GM12878 (cell line): Measurements from ENCODE around the gene PRRT1B. TPM values are rescaled to one million over a fixed set of nuclear protein-coding genes. Genes with fewer than 3 reads are reported as not detected.

ENCODE experiments used
- ATAC-seq: fragments of 200-7000 bp; cut with Tn5 transposase; 3 replicates; pipeline ENCODE4 v1.9.1; 2020; ENCODE audit warnings: mild to moderate bottlenecking, moderate library complexity
- BruUV-seq: library from RNA; stranded (reverse); fragments of 400-500 nt; replicated peaks from 2 replicates; lab custom pipeline; 2021; lab: Mats Ljungman, UMichigan
- CTCF ChIA-PET: fragments of 300-600 bp; sonication (Branson Sonifier 250); formaldehyde crosslinking; extraction: SDS; loops from one replicate; lab custom pipeline; 2021; ENCODE audit warnings: inconsistent platforms; lab: Yijun Ruan, JAX
- POLR2A ChIA-PET: fragments of 350-600 bp; formaldehyde crosslinking; extraction: SDS; loops from one replicate; lab custom pipeline; 2021; ENCODE audit warnings: inconsistent platforms; lab: Charles Lee
- RAD21 ChIA-PET: fragments of 300-600 bp; sonication (Branson Sonifier 250); formaldehyde crosslinking; loops from one replicate; lab custom pipeline; 2023; ENCODE audit warnings: antibody characterized with exemption; ENCODE audit not compliant: unreplicated experiment; lab: Charles Lee
- SMC1A ChIA-PET: fragments of 300-600 bp; sonication (Branson Sonifier 250); formaldehyde crosslinking; loops from one replicate; lab custom pipeline; 2023; ENCODE audit not compliant: unreplicated experiment, uncharacterized antibody; lab: Charles Lee
- DNase-seq: peaks from one replicate; pipeline ENCODE4 v3.0.0-alpha.2; 2011; ENCODE audit warnings: low read depth, low spot score
- FAIRE-seq: peaks from 3 replicates; lab custom pipeline; 2011; peaks lifted over from hg19 to GRCh38; lab: Jason Lieb, UNC
- H2AFZ ChIP-seq: 2 replicates; pipeline ENCODE4 v1.6.0; 2011; ENCODE audit warnings: low read depth, low read length, control low read depth; ENCODE audit not compliant: control insufficient read depth
- H3K27ac ChIP-seq: 2 replicates; pipeline ENCODE4 v1.5.1; 2011; ENCODE audit warnings: control low read depth; ENCODE audit not compliant: control insufficient read depth, insufficient read depth
- H3K27me3 ChIP-seq, 2 experiments: replicated peaks in 1 of 2; 2 replicates each; pipeline versions ENCODE4 v1.6.0 to v1.6.1; 2011; ENCODE audit warnings: low read length in 1 of 2; ENCODE audit not compliant: control insufficient read depth in 2 of 2, insufficient read depth in 2 of 2
- H3K36me3 ChIP-seq, 2 experiments: 2 replicates each; pipeline ENCODE4 v1.5.1; 2011; ENCODE audit warnings: low read length in 1 of 2; ENCODE audit not compliant: control insufficient read depth in 2 of 2, insufficient read depth in 2 of 2
- H3K4me1 ChIP-seq: 2 replicates; pipeline ENCODE4 v1.6.1; 2011; ENCODE audit warnings: mild to moderate bottlenecking, low read length, moderate library complexity, mixed read lengths; ENCODE audit not compliant: control insufficient read depth, insufficient read depth
- H3K4me2 ChIP-seq: 2 replicates; pipeline ENCODE4 v1.6.0; 2011; ENCODE audit warnings: control low read depth; ENCODE audit not compliant: control insufficient read depth, insufficient read depth
- H3K4me3 ChIP-seq: fragments of 200-600 bp; sonication (generic); 2 replicates; pipeline ENCODE4 v1.5.1; 2016
- H3K79me2 ChIP-seq: 2 replicates; pipeline ENCODE4 v1.6.0; 2011; ENCODE audit warnings: low read length; ENCODE audit not compliant: control insufficient read depth, insufficient read depth
- H3K9ac ChIP-seq: 2 replicates; pipeline ENCODE4 v1.8.0; 2011; ENCODE audit warnings: low read length, control low read depth, mixed read lengths; ENCODE audit not compliant: control insufficient read depth, insufficient read depth
- H3K9me3 ChIP-seq: replicated peaks from 3 replicates; pipeline ENCODE4 v1.5.1; 2011; ENCODE audit warnings: mild to moderate bottlenecking, low read length; ENCODE audit not compliant: control insufficient read depth, insufficient read depth
- H4K20me1 ChIP-seq: 2 replicates; pipeline ENCODE4 v1.6.0; 2011; ENCODE audit not compliant: control insufficient read depth, insufficient read depth
- BCL11A ChIP-seq: IDR thresholded peaks from 2 replicates; pipeline ENCODE4 v1.6.1; 2011; ENCODE audit warnings: low read depth, low read length
- CHD1 ChIP-seq: IDR thresholded peaks from 2 replicates; pipeline ENCODE4 v1.6.1; 2012; ENCODE audit warnings: low read depth, low read length, improper control_type of control experiment
- HDAC2 ChIP-seq: fragments of 200-600 bp; sonication (generic); IDR thresholded peaks from 2 replicates; pipeline ENCODE4 v1.6.1; 2017
- MEF2B ChIP-seq: fragments of 450-650 bp; IDR thresholded peaks from 2 replicates; pipeline ENCODE4 v1.6.1; 2018; ENCODE audit warnings: mild to moderate bottlenecking, moderate library complexity; ENCODE audit not compliant: partially characterized antibody, poor library complexity, severe bottlenecking
- NRF1 ChIP-seq: conservative IDR thresholded peaks from 2 replicates; pipeline ENCODE4 v1.6.1; 2011; ENCODE audit warnings: mild to moderate bottlenecking, low read depth, low read length, improper control_type of control experiment
- YY1 ChIP-seq: IDR thresholded peaks from 2 replicates; pipeline ENCODE4 v1.6.1; 2011; ENCODE audit warnings: low read depth, mild to moderate bottlenecking, low read length
- ZBED1 ChIP-seq: IDR thresholded peaks from 2 replicates; pipeline ENCODE4 v1.6.1; 2016; ENCODE audit warnings: borderline replicate concordance
- WGBS: methylation state at CpG from one replicate; pipeline ENCODE4 v1.1.6; 2016; ENCODE audit warnings: low lambda C conversion rate; ENCODE audit not compliant: insufficient replicate concordance, insufficient coverage; ENCODE audit errors: missing lambda C conversion rate; 5-methylcytosine and 5-hydroxymethylcytosine counted together
- in situ Hi-C: fragments of 300-500 bp; cut with MboI; formaldehyde crosslinking; loops from 9 replicates; pipeline ENCODE4 v1.14.3; 2018; ENCODE audit warnings: mixed read lengths
- intact Hi-C: fragments of 100-400 bp; cut with micrococcal nuclease; formaldehyde crosslinking; loops from one replicate; pipeline ENCODE4 v1.14.2; 2022; ENCODE audit not compliant: unreplicated experiment
- polyA plus RNA-seq, 11 experiments: library from polyadenylated mRNA; depleted of rRNA in 4 of 11; unstranded in 6 of 11; stranded (reverse) in 5 of 11; fragments of >200 nt; fragmentation: Nextera tagmentation in 4 of 11; fragmentation: Illumina TruSeq in 1 of 11; extraction: Ambion mirVana in 4 of 11; extraction: Trizol in 1 of 11; gene quantifications; 1 replicate in 1 of 11; 2 replicates in 10 of 11; pipeline versions ENCODE4 v1.2.1 to v1.2.3, GENCODE V29; 2011 to 2016; ENCODE audit warnings: inconsistent platforms in 2 of 11, missing spikeins in 2 of 11, low read depth in 1 of 11
- total RNA-seq, 4 experiments: library from RNA; depleted of rRNA in 3 of 4; stranded (reverse); fragments of >200 nt in 3 of 4; fragmentation: Illumina TruSeq in 1 of 4; extraction: Trizol in 1 of 4; gene quantifications; 2 replicates each; pipeline versions ENCODE4 v1.2.1 to v1.2.3, GENCODE V29; 2013 to 2021
- TF ChIP-seq, protein P1 (sequence below): fragments of 450-650 bp; IDR thresholded peaks from 2 replicates; pipeline ENCODE4 v1.6.1; 2016; ENCODE audit warnings: mild to moderate bottlenecking, moderate library complexity, borderline replicate concordance
- TF ChIP-seq, protein P2 (sequence below): fragments of 450-650 bp; formaldehyde crosslinking; IDR thresholded peaks from 2 replicates; pipeline ENCODE4 v1.4.0; 2022; ENCODE audit warnings: mild to moderate bottlenecking, moderate library complexity
- TF ChIP-seq, protein P3 (sequence below): fragments of 450-650 bp; IDR thresholded peaks from 2 replicates; pipeline ENCODE4 v1.6.1; 2014; ENCODE audit warnings: mild to moderate bottlenecking
- TF ChIP-seq, protein P4 (sequence below): fragments of 450-650 bp; formaldehyde crosslinking; IDR thresholded peaks from 2 replicates; pipeline ENCODE4 v1.5.0; 2022; ENCODE audit warnings: mild to moderate bottlenecking, missing genetic modification characterization

PRRT1B gene
- total and polyA plus RNA-seq, 10 of the 15 experiments (the other 5 are each of a cell fraction or from before 2014, with no cell fraction given) = not detected

DNA sequence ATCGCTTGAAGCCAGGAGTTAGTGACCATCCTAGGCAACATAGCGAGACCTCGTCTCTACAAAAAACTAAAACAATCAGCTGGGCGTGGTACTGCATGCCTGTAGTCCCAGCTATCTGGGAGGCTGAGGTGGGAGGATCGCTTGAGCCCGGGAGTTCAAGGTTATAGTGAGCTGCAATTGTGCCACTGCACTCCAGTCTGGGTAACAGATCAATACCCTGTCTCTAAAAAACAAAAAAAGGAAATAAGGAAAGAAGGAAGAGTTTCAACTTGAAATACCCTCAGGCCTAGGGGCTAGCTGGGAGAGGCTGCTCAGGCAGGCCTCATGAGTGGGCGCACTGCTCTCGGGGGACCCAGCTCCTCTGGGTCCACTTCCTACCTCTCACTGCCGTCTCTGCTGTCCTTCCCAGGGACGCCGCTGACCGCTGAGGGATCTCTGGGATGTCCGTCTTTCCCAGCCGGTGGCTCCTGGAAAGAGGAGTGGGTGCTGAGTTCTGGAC is 56.4 kb downstream of the PRRT1B start:
- in situ Hi-C loops = no loop called here
- ATAC-seq = no peak
- ChIA-PET POLR2A (interaction anchor here (1.0 kb wide), 1 partner anchor 130 kb away, joined by 4 read pairs; no protein-coding TSS in a partner anchor), SMC1A (interaction anchor here (1.0 to 1.7 kb wide), 3 partner anchors 10 to 145 kb away, joined by 3 to 5 read pairs (median 3); no protein-coding TSS in a partner anchor), CTCF (interaction anchor here (1.0 kb wide), 1 partner anchor 10 kb away, joined by 3 read pairs; no protein-coding TSS in a partner anchor), RAD21 (no interaction called here)
- Histone ChIP-seq H3K4me2 (no peak overlapping the region), H3K36me3 (peaks cover 34 to 48% of the 10 kb centered on the region in 2 experiments), H3K4me1 (no peaks in the 10 kb centered on the region), H3K79me2 (no peaks in the 10 kb centered on the region), H4K20me1 (no peaks in the 10 kb centered on the region), H3K27me3 (no peaks in the 10 kb centered on the region), H3K27ac (no peak overlapping the region), H3K9me3 (no peaks in the 10 kb centered on the region), H2AFZ (no peak overlapping the region), H3K9ac (no peak overlapping the region), H3K4me3 (no peak overlapping the region)
- no peak for FAIRE-seq
- DNase-seq = no peak
- no TSS peak for BruUV-seq
- 97% methylated on average over 14 of the region's 14 CpGs for WGBS
- intact Hi-C loops = no loop called here
- TF ChIP-seq YY1 (no peak), HDAC2 (no peak), MEF2B (no peak), NRF1 (no peak), CHD1 (no peak), ZBED1 (no peak), BCL11A (no peak)
- TF ChIP-seq, protein P1, sequence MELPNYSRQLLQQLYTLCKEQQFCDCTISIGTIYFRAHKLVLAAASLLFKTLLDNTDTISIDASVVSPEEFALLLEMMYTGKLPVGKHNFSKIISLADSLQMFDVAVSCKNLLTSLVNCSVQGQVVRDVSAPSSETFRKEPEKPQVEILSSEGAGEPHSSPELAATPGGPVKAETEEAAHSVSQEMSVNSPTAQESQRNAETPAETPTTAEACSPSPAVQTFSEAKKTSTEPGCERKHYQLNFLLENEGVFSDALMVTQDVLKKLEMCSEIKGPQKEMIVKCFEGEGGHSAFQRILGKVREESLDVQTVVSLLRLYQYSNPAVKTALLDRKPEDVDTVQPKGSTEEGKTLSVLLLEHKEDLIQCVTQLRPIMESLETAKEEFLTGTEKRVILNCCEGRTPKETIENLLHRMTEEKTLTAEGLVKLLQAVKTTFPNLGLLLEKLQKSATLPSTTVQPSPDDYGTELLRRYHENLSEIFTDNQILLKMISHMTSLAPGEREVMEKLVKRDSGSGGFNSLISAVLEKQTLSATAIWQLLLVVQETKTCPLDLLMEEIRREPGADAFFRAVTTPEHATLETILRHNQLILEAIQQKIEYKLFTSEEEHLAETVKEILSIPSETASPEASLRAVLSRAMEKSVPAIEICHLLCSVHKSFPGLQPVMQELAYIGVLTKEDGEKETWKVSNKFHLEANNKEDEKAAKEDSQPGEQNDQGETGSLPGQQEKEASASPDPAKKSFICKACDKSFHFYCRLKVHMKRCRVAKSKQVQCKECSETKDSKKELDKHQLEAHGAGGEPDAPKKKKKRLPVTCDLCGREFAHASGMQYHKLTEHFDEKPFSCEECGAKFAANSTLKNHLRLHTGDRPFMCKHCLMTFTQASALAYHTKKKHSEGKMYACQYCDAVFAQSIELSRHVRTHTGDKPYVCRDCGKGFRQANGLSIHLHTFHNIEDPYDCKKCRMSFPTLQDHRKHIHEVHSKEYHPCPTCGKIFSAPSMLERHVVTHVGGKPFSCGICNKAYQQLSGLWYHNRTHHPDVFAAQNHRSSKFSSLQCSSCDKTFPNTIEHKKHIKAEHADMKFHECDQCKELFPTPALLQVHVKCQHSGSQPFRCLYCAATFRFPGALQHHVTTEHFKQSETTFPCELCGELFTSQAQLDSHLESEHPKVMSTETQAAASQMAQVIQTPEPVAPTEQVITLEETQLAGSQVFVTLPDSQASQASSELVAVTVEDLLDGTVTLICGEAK = no peak
- TF ChIP-seq, protein P2, sequence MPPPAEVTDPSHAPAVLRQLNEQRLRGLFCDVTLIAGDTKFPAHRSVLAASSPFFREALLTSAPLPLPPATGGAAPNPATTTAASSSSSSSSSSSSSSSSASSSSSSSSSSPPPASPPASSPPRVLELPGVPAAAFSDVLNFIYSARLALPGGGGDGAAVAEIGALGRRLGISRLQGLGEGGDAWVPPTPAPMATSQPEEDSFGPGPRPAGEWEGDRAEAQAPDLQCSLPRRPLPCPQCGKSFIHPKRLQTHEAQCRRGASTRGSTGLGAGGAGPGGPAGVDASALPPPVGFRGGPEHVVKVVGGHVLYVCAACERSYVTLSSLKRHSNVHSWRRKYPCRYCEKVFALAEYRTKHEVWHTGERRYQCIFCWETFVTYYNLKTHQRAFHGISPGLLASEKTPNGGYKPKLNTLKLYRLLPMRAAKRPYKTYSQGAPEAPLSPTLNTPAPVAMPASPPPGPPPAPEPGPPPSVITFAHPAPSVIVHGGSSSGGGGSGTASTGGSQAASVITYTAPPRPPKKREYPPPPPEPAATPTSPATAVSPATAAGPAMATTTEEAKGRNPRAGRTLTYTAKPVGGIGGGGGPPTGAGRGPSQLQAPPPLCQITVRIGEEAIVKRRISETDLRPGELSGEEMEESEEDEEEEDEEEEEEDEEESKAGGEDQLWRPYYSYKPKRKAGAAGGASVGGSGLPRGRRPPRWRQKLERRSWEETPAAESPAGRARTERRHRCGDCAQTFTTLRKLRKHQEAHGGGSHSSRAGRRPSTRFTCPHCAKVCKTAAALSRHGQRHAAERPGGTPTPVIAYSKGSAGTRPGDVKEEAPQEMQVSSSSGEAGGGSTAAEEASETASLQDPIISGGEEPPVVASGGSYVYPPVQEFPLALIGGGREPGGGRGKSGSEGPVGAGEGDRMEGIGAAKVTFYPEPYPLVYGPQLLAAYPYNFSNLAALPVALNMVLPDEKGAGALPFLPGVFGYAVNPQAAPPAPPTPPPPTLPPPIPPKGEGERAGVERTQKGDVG (CRISPR knock-in tag) = no peak
- TF ChIP-seq, protein P3, sequence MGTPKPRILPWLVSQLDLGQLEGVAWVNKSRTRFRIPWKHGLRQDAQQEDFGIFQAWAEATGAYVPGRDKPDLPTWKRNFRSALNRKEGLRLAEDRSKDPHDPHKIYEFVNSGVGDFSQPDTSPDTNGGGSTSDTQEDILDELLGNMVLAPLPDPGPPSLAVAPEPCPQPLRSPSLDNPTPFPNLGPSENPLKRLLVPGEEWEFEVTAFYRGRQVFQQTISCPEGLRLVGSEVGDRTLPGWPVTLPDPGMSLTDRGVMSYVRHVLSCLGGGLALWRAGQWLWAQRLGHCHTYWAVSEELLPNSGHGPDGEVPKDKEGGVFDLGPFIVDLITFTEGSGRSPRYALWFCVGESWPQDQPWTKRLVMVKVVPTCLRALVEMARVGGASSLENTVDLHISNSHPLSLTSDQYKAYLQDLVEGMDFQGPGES = no peak
- TF ChIP-seq, protein P4, sequence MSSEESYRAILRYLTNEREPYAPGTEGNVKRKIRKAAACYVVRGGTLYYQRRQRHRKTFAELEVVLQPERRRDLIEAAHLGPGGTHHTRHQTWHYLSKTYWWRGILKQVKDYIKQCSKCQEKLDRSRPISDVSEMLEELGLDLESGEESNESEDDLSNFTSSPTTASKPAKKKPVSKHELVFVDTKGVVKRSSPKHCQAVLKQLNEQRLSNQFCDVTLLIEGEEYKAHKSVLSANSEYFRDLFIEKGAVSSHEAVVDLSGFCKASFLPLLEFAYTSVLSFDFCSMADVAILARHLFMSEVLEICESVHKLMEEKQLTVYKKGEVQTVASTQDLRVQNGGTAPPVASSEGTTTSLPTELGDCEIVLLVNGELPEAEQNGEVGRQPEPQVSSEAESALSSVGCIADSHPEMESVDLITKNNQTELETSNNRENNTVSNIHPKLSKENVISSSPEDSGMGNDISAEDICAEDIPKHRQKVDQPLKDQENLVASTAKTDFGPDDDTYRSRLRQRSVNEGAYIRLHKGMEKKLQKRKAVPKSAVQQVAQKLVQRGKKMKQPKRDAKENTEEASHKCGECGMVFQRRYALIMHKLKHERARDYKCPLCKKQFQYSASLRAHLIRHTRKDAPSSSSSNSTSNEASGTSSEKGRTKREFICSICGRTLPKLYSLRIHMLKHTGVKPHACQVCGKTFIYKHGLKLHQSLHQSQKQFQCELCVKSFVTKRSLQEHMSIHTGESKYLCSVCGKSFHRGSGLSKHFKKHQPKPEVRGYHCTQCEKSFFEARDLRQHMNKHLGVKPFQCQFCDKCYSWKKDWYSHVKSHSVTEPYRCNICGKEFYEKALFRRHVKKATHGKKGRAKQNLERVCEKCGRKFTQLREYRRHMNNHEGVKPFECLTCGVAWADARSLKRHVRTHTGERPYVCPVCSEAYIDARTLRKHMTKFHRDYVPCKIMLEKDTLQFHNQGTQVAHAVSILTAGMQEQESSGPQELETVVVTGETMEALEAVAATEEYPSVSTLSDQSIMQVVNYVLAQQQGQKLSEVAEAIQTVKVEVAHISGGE (CRISPR knock-in tag) = no peak
